Stimulated activated CD4-positive, alpha-beta T cell treated with anti-CD3 and anti-CD28 coated beads, Interleukin-2, amount 100 ng/mL, for 24 hours (primary cell): ENCODE data around the gene MRPL52.
"Not testable (repeated sequence)": the region's sequence is repeated elsewhere in the genome, so short reads cannot be mapped to it uniquely, and the experiment has no call there.

ENCODE experiments used
- DNase-seq, 2 donors: peaks; one replicate each; pipeline ENCODE4 v3.0.0-alpha.2; 2020

The MRPL52 gene

DNA sequence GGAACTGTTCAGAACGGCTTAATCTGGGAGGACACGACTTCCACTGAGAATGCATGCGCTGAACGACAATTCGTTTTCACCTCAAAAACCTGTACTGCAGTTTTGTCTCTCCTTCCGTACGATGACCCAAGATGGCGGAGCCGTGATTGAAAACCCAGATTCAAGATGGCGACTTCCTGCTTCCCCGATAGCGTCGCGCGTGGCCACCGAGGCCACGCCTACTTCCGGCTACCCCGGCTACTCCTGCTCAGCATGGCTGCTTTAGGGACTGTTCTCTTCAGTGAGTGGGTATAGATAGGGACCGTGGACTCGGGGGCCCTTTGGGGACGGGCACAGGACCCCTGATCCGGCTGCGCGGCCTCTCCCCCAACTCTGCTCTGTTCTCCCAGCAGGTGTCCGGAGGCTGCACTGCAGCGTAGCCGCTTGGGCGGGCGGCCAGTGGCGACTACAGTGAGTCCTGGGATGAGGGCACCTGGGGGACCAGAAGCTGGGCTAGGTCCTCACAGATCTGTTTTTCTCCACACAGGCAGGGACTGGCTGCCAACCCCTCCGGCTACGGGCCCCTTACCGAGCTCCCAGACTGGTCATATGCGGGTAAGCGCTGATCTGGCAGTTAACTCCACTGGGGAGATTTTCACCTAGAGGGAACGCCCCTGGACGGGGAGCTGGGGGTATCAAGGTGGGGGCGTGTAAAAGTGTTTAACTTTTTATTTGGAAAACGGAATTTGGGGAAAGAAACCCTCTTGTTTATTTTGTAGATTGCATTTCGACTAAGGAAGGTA is at the start of gene MRPL52:
TSS of gene MRPL52 (plus strand) at position 227 of the 782 bp plus-strand sequence. CDS start at position 253, 26 bp downstream.
- DNase-seq = peak; percentile 91 to 92

GRCh38 chr14:22780105-22780679 is 49.5 kb upstream of the MRPL52 start:
- DNase-seq = no peak

DNA sequence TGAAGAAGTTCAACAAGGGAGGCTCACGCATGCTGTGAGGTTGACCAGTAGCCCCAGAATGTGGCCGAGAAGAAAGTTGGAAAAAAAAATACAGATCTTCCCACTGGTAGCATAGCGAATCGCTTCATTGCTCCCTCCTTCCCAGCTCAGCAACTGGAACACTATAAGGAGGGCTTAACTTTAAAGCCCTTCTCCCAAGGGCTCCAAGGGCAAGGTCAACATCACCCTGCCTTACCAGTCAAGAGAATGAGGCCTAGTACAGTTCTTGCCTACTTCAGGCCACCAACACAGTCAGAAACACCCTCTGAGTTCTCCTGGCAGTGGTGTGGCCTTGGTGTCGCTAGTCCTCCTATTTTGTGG is 48.8 kb upstream of the MRPL52 start:
- DNase-seq = no peak

DNA sequence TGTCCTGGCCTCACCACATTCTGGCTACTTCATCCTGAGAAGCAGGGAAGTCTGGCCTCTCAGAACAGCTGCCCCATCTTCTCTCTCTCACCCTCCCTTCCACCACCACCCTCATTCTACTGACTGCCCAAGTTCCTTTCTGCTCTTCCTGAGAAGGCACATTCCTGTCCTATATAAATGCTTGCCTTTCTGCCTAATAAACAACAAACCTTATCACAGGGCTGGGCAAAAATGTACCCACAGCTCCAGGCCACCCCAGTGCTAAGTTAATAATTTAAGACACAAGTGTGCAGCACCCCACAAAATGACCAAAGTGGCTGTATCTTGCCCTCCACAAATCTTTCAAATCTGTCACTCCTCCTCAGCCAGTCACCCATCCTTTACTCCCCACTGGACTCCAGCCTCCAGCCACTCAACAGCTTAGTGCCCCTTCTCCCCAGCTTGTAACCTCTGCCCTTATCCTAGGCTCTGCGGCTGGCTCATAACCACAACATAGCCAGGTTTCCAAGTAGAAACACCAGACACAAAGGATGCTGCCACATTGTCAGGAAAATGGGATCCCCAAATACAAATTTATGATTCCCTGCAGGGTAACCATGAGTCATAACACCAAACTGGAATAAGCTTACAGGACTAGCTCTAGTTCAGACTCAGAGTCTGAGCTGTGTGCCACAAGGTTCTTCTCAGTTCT is 48.2 kb upstream of the MRPL52 start:
- DNase-seq = no peak

- no peak for DNase-seq
These were observed 43.0 kb upstream of the MRPL52 start for GRCh38 chr14:22786685-22787084.

- no peak for DNase-seq
These were observed 38.4 kb upstream of the MRPL52 start for GRCh38 chr14:22791301-22791700.

DNA sequence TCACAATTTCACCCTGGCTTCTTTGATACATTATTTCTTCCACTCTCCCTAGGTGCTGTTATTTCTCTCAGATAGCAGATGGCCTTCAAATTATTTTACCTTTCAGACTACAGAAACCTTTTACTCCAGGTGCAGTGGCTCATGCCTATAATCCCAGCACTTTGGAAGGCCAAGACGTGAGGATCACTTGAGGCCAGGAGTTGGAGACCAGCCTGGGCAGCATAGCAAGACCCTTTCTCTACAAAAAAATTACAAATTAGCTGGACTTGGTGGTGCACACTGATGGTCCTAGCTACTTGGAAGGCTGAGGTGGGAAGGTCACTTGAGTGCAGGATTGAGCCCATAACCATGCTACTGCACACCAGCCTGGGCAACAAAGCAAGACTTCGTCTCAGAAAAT is 37.5 kb upstream of the MRPL52 start:
- no peak for DNase-seq

- not testable (repeated sequence) for DNase-seq
These were observed 36.1 kb upstream of the MRPL52 start for GRCh38 chr14:22793550-22793949.

GRCh38 chr14:22793976-22794375 is 35.7 kb upstream of the MRPL52 start:
- DNase-seq = no peak

DNA sequence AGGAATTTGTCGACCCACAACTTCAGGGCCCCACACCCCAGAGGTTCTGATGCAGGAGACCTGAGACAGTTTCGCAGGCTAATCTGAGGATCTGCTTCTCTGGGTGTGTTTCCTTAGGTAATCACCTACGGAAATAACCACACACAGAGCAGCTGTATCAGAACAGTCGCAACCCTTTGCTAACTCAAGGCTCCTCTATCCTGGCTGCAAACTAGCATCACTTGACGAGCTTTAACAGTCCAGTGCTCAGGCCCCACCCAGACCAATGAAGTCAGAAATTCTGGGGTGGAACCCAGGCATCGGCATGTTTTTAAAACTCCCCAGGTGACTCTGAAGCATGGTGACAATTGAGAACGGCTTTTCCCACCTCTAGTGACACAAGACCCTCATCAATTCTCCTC is 35.1 kb upstream of the MRPL52 start:
- no peak for DNase-seq

DNA sequence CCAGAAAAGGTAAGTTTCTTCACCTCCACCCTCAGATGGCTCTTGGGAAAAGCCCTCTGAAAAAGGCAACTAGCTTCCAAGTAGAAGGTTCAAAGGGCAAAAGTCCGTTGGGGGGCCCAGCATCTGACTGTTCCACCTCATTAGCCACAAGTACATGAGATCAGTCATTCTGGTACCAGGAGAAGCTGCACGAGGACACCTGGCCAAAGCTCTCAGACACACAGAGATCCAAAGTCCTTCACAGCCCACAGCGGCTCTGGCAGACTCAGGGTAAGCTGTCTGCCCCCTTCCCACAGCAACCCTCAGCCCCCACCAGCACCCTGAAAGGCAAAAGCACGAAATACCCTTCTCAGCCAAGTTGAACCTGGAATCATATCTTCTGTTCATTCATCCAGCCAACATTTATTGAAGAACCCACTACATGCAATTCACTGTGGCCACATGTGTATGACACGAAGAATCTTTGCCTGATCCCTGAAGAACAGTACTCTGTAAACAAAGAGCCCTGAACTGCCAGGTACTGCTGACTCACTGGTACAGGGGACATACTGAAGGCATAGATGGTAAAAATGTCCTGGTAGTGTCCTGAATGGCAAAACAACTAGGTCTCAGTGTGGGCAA is 33.5 kb upstream of the MRPL52 start:
- DNase-seq = no peak

DNA sequence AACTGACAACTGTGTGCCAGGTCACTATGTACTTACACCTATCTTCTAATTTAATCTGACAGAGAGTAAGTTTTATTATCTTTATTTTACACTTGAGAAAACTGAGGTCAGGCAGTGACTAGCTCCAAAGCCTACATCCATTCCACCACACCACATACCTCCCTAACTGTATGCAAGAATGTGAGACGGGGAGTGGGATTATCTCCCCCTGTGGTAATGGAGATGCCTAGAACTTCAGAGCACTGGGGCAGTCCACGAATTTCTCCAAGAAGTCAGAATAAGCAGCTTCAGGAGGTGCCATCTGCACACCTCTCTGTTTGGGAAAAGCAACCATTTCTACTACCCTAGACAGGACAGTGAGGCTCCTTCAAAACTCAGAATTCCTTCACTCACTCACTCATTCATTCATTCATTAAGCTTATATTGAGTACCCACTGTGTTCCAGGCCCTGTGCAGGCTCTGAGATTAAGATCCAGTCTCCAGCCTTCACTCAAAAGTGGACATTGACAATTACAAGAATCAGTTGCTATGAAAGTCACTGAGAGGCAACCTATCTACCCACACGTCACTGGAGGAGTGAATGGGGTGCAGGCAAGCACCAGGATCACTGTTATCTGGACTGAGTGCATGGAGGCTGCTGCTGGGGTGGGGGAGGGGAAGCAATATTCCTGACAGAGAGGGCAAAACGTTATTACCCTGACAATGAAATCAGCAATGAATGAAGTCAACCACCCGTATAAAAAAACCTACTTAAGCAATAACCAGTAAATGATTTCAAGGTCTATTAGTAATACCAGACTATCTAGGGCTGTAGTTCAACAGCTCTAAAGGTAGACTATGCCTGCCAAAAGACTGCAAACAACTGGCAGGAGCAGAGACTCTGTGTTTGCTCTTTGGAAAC is 32.4 kb upstream of the MRPL52 start:
- DNase-seq = no peak

DNA sequence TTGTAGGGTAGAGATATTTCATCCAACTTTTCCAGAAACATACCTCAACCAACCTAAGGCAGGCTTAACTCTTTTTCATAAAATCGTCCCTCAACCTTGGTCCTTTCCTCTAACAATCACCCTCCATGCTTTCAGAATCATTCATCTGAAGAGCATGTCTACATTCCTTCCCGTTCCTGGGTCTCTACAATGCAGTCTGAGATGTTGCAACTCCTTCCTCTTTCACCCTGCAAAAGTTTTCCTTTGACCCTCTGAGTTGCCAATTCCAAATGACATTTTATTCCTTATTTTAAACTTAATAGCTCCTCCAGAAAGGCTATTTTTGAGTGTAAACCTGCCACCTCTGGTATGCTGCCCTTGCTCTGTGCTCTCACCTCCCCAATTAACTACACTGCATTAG is 31.2 kb upstream of the MRPL52 start:
- DNase-seq = no peak

DNA sequence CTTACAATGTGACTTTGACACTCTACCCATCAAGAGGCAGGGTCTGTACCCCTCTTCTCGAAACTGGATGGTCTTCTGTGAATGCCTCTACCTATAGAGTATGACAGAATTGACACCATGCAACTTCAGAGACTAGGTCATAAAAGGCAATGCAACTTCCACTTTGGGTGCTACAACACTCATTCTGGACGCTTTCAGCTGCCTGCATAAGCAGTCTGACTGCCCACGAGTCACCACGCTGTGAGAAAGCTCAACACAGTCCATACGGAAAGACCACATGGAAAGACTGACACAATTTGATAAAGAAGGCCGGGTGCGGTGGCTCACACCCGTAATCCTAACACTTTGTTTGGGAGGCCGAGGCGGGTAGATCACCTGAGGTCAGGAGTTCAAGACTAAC is 29.3 kb upstream of the MRPL52 start:
- no peak for DNase-seq

GRCh38 chr14:22801716-22802115 is 28.0 kb upstream of the MRPL52 start:
- no peak for DNase-seq

- DNase-seq = no peak
These were observed 26.6 kb upstream of the MRPL52 start for GRCh38 chr14:22802860-22803686.

- no peak for DNase-seq
These were observed 26.1 kb upstream of the MRPL52 start for GRCh38 chr14:22803687-22803974.

DNA sequence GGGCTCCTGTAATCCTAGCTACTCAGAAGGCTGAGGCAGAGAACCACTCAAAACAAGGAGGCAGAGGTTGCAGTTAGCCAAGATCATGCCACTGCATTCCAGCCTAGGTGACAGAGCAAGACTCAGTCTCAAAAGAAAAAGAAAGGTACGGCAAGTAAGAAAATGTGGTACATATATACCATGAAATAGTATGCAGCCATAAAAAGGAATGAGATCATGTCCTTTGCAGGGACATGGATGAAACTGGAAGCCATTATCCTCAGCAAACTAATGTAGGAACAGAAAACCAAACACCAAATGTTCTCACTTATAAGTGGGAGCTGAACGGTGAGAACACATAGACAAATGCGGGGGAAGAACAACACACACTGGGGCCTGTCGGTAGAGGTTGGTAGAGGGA is 24.5 kb upstream of the MRPL52 start:
- not testable (repeated sequence) for DNase-seq

DNA sequence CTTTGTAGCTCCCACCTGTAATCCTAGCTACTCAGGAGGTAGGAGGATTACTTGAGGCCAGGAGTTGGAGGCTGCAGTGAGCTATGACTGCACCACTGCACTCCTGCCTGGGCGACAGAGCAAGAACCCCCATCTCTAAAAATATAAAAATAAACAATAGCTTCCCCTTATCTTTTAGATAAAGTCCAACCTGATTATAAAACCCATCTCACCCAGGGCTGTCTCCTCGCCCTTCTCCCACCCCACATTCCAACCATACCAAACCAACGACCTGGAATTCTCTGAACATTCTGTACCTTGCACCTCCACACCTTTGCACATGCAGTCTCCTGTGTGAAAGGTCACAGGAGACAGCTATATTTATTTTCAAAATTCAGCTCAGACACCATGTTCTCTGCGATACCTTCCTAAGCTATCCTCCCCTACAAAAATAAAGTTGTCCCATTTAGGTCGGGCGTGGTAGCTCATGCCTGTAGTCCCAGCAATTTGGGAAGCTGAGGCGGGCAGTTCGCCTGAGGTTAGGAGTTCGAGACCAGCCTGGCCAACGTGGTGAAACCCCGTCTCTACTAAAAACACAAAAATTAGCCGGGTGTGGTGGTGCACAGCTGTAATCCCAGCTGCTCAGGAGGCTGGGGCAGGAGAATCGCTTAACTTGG is 22.1 kb upstream of the MRPL52 start:
- no peak for DNase-seq

DNA sequence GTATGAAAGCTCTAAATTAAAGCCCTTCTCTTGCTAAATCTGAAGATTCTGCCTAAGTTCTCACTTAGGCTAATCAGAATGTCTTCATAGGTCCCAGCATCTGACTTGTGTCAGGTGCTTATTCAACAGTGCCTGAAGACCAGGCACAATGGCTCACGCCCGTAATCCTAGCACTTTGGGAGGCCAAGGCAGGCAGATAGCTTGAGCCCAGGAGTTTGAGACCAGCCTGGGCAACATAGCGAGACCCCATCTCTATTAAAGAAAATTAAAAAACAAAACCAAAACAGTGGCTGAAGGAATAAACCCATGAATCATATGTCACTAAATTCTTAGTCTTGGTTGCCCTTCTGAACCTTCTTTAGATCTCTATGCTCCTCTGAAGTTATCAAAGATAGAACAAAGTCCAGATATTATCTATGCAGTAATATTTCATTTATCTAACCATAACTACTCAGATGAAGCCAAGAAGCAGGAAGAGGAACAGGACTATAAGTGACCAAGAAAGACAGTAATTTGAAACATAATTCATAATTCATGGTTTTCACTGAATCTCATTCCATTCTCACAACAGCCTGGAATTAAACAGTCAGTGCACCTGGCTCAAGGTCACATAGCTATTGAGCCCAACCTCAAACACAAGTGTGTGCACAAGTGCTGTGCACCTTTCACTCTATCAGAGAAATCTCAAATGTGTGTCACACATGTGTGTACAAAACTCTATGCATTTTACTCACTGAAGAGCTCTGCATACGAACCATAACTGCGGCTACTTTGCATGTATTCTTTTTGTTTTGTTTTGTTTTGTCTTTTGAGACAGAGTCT is 21.1 kb upstream of the MRPL52 start:
- no peak for DNase-seq

GRCh38 chr14:22811722-22812121 is 18.0 kb upstream of the MRPL52 start:
- DNase-seq = no peak
